Panc1 (cell line): Measurements from ENCODE around the gene FIG4. TPM values are rescaled to one million over a fixed set of nuclear protein-coding genes. Genes with fewer than 3 reads are reported as not detected.

Experiments used
- ATAC-seq: fragments of 200-7000 bp; cut with Tn5 transposase; 2 replicates; pipeline ENCODE4 v1.9.1; 2020; ENCODE audit warnings: mild to moderate bottlenecking, moderate library complexity
- BruUV-seq: library from RNA; stranded (reverse); fragments of 400-500 nt; replicated peaks from 2 replicates; lab custom pipeline; 2021; lab: Mats Ljungman, UMichigan
- CTCF ChIA-PET: fragments of 300-600 bp; sonication (Branson Sonifier 250); formaldehyde crosslinking; loops from one replicate; lab custom pipeline; 2022; ENCODE audit warnings: antibody characterized with exemption; lab: Charles Lee
- POLR2A ChIA-PET: fragments of 300-600 bp; sonication (Branson Sonifier 250); formaldehyde crosslinking; loops from one replicate; lab custom pipeline; 2022; ENCODE audit warnings: antibody characterized with exemption; lab: Charles Lee
- DNase-seq: peaks from one replicate; pipeline ENCODE4 v3.0.0-alpha.2; 2010; ENCODE audit warnings: low read depth, low spot score
- H3K27ac ChIP-seq: 2 replicates; pipeline ENCODE4 v1.5.1; 2011; ENCODE audit warnings: mild to moderate bottlenecking, low read length, inconsistent platforms
- H3K27me3 ChIP-seq: fragments of 200-500 bp; sonication (Bioruptor generic); 2 replicates; pipeline ENCODE4 v1.6.0; 2014; ENCODE audit warnings: low read length, inconsistent platforms; ENCODE audit not compliant: control insufficient read depth, insufficient read depth
- H3K36me3 ChIP-seq: fragments of 200-500 bp; sonication (Bioruptor generic); 2 replicates; pipeline ENCODE4 v1.5.1; 2014; ENCODE audit warnings: inconsistent platforms, mild to moderate bottlenecking, low read length, moderate library complexity; ENCODE audit not compliant: control insufficient read depth, insufficient read depth
- H3K4me1 ChIP-seq: 2 replicates; pipeline ENCODE4 v1.5.1; 2011; ENCODE audit warnings: inconsistent platforms, mild to moderate bottlenecking, low read length, moderate library complexity; ENCODE audit not compliant: control insufficient read depth, insufficient read depth
- H3K4me3 ChIP-seq, 2 experiments: 2 replicates each; pipeline ENCODE4 v1.5.1; 2011 to 2012; ENCODE audit warnings: low read depth in 2 of 2, low read length in 2 of 2, mild to moderate bottlenecking in 2 of 2, inconsistent platforms in 1 of 2, moderate library complexity in 1 of 2
- H3K9me3 ChIP-seq: fragments of 200-500 bp; sonication (Bioruptor generic); 2 replicates; pipeline ENCODE4 v1.5.1; 2014; ENCODE audit warnings: low read depth, mild to moderate bottlenecking, inconsistent platforms, low read length, moderate library complexity; ENCODE audit not compliant: control insufficient read depth, insufficient read depth
- CTCF ChIP-seq: fragments of 450-650 bp; IDR thresholded peaks from 2 replicates; pipeline ENCODE4 v1.5.1; 2017; ENCODE audit warnings: mild to moderate bottlenecking
- POLR2AphosphoS5 ChIP-seq: IDR thresholded peaks from 2 replicates; pipeline ENCODE4 v1.6.1; 2012; ENCODE audit warnings: mild to moderate bottlenecking, low read depth, low read length, moderate library complexity
- REST ChIP-seq, 2 experiments: IDR thresholded peaks; 2 replicates each; pipeline ENCODE4 v1.6.1; 2011 to 2012; ENCODE audit warnings: low read depth in 2 of 2, control low read depth in 1 of 2, low read length in 1 of 2, mild to moderate bottlenecking in 1 of 2, moderate library complexity in 1 of 2; ENCODE audit not compliant: insufficient read depth in 1 of 2
- SIN3A ChIP-seq: IDR thresholded peaks from 2 replicates; pipeline ENCODE4 v1.6.1; 2012; ENCODE audit warnings: low read depth, mild to moderate bottlenecking, low read length, moderate library complexity, borderline replicate concordance; ENCODE audit not compliant: insufficient read depth
- TCF7L2 ChIP-seq: IDR thresholded peaks from 2 replicates; pipeline ENCODE4 v1.6.1; 2011; ENCODE audit warnings: mild to moderate bottlenecking, low read depth, low read length, inconsistent platforms
- in situ Hi-C: cut with HindIII; loops from 2 replicates; pipeline ENCODE4 v1.10.0; 2016; ENCODE audit warnings: low sequenced_read_pairs, low pct_unique_long_range_greater_than_20kb
- intact Hi-C: fragments of 100-400 bp; cut with micrococcal nuclease; formaldehyde crosslinking; loops from one replicate; pipeline ENCODE4 v1.10.0; 2022; ENCODE audit not compliant: unreplicated experiment
- total RNA-seq: library from RNA; stranded (reverse); gene quantifications from one replicate; pipeline ENCODE4 v1.2.1, GENCODE V29; 2021; ENCODE audit not compliant: unreplicated experiment

The FIG4 gene
- total RNA-seq, 1 experiment from 2014 or later = 19.0 TPM

GRCh38 chr6:109821428-109821827 is 130.3 kb downstream of the FIG4 start:
- no TSS peak for BruUV-seq
- ATAC-seq = no peak
- in situ Hi-C loops = no loop called here

GRCh38 chr6:109824105-109824504 is 133.0 kb downstream of the FIG4 start:
- POLR2A ChIA-PET = no interaction called here
- Histone ChIP-seq H3K27ac (no peak overlapping the region), H3K9me3 (no peaks in the 10 kb centered on the region), H3K36me3 (no peaks in the 10 kb centered on the region), H3K27me3 (no peaks in the 10 kb centered on the region), H3K4me1 (no peaks in the 10 kb centered on the region), H3K4me3 (no peak overlapping the region)
- BruUV-seq = no TSS peak
- DNase-seq (no peak), ATAC-seq (no peak)
- TF ChIP-seq CTCF (no peak), POLR2AphosphoS5 (no peak), REST (IDR thresholded peaks at IDR 0.05; ENCODE audit: insufficient read depth in 1 of 2, low read depth in 2 of 2, low read length in 1 of 2) (no peak), SIN3A (no peak), TCF7L2 (no peak)
- intact Hi-C loops (no loop called here), in situ Hi-C loops (no loop called here)
- CTCF ChIA-PET = no interaction called here

More at GRCh38 chr6:109821428-109821827, 130.3 kb downstream of the FIG4 start:
- H3K27ac ChIP-seq = no peak overlapping the region
- no peaks in the 10 kb centered on the region for H3K36me3 ChIP-seq
- H3K9me3 ChIP-seq = no peaks in the 10 kb centered on the region
- no peak overlapping the region for H3K4me3 ChIP-seq
- H3K27me3 ChIP-seq = no peaks in the 10 kb centered on the region
- no peak for DNase-seq
- no peaks in the 10 kb centered on the region for H3K4me1 ChIP-seq
- TF ChIP-seq CTCF (no peak), REST (IDR thresholded peaks at IDR 0.05; ENCODE audit: insufficient read depth in 1 of 2, low read depth in 2 of 2, low read length in 1 of 2) (no peak), SIN3A (no peak), POLR2AphosphoS5 (no peak), TCF7L2 (no peak)
- POLR2A ChIA-PET = no interaction called here
- intact Hi-C loops = no loop called here
- CTCF ChIA-PET = no interaction called here
